GM19099 (cell line): ENCODE measurements around the gene ADD3.

Experiments
- POLR2A ChIP-seq: IDR thresholded peaks from 3 replicates; pipeline ENCODE4 v1.6.1; 2011; ENCODE audit warnings: low read depth; ENCODE audit not compliant: insufficient read length; ENCODE audit errors: extremely low read depth

ADD3 gene

GRCh38 chr10:109971634-109972033 is 36.1 kb upstream of the ADD3 start:
- TF ChIP-seq POLR2A = no peak

GRCh38 chr10:109972372-109973001 is 35.3 kb upstream of the ADD3 start:
- TF ChIP-seq POLR2A = no peak

- TF ChIP-seq POLR2A = no peak
Observed at GRCh38 chr10:109973326-109973829, 34.4 kb upstream of the ADD3 start.

- no peak for TF ChIP-seq POLR2A
Observed at GRCh38 chr10:109974504-109975191, 33.1 kb upstream of the ADD3 start.

- no peak for TF ChIP-seq POLR2A
Observed at GRCh38 chr10:109975244-109976190, 32.3 kb upstream of the ADD3 start.

GRCh38 chr10:109976681-109977080 is 31.1 kb upstream of the ADD3 start:
- TF ChIP-seq POLR2A = no peak

GRCh38 chr10:109977382-109977806 is 30.4 kb upstream of the ADD3 start:
- no peak for TF ChIP-seq POLR2A

GRCh38 chr10:109978481-109978880 is 29.3 kb upstream of the ADD3 start:
- TF ChIP-seq POLR2A = no peak

- TF ChIP-seq POLR2A = no peak
Observed at GRCh38 chr10:109979215-109979614, 28.6 kb upstream of the ADD3 start.

GRCh38 chr10:109981650-109982049 is 26.1 kb upstream of the ADD3 start:
- TF ChIP-seq POLR2A = no peak

- TF ChIP-seq POLR2A = no peak
Observed at GRCh38 chr10:109982123-109982522, 25.7 kb upstream of the ADD3 start.

- TF ChIP-seq POLR2A = no peak
Observed at GRCh38 chr10:109982812-109983211, 25.0 kb upstream of the ADD3 start.

- TF ChIP-seq POLR2A = no peak
Observed at GRCh38 chr10:109984013-109984412, 23.8 kb upstream of the ADD3 start.

- no peak for TF ChIP-seq POLR2A
Observed at GRCh38 chr10:109987452-109988211, 20.2 kb upstream of the ADD3 start.

- TF ChIP-seq POLR2A = no peak
Observed at GRCh38 chr10:109988212-109988596, 19.6 kb upstream of the ADD3 start.
